ENCODE measurements around the gene SLC13A3. TPM values are rescaled to one million over a fixed set of nuclear protein-coding genes. Genes with fewer than 3 reads are reported as not detected.

The SLC13A3 gene
- total RNA-seq, 1 donor from 2014 or later, result 1.6 TPM

DNA sequence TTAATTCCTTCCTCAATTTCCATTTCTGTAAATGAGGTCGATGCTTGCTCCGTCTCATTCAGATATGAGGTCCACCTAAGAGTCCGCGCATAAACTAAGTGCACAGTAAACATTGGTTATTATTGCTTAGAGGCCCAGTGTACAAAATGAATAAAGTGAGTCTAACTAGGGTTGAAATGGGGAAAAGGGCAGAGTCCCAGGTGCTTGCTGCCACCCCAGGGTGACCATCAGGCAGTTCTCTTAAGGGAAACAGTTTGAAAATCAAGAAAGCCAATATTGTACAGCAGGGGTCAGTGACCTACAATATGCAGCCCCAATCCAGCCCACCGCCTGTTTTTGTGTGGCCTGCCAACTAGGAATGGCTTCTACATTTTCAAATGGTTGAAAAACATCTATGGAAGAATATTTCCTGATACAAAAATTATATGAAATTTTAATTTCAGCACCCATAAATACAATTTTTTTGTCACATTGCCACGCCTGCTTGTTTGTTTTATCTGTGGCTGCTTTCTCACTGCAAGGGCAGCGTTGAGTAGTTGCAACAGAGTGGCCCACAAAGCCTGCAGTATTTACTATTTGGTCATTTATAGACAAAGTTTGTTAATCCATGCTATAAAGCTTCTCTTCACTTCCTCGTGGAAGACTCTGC, 43.3 kb downstream of the SLC13A3 start:
- no peak overlapping the region for H3K4me3 ChIP-seq (ENCODE audit: low read depth, low read length)
- TF ChIP-seq CTCF (conservative IDR thresholded peaks at IDR 0.05; ENCODE audit: low read depth, low read length), result no peak
- no peak for DNase-seq (ENCODE audit: low read depth)

DNA sequence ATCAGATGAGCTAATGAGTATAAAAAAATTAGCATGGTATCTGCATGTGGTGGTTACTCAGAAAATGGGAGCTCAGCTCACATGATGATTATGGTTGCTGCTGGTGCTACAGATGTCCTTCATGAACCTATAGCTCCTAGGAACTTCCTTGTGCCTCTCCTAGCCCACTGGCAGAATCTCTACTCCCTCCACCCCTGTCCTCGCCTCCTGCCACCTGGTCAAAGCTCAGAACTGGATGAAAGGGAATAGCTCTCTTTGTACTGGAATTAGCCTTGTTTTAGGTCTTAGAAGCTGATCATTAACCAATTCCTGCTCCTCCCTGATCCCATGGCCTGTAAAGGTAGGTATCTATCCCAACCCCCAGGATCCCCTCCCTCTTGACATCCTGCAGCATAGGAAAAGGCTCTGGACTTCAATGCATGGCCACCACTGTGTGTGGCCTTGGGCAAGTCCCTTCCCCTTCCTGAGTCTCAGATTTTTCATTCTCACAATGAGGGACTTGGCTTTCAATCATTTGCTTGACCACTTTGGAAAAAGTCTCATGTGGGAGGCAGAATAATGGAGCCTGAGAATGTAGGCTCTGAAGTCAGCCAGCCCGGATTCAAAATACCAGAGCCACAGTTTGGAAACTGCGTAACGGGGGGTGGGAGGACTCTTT, 43.9 kb downstream of the SLC13A3 start:
- TF ChIP-seq CTCF (conservative IDR thresholded peaks at IDR 0.05; ENCODE audit: low read depth, low read length), result no peak
- no peak overlapping the region for H3K4me3 ChIP-seq (ENCODE audit: low read depth, low read length)
- DNase-seq (ENCODE audit: low read depth), result no peak

GRCh38 chr20:46606817-46607190, 44.5 kb downstream of the SLC13A3 start:
- TF ChIP-seq CTCF (conservative IDR thresholded peaks at IDR 0.05; ENCODE audit: low read depth, low read length), result no peak
- no peak for DNase-seq (ENCODE audit: low read depth)

GRCh38 chr20:46605978-46606816, 45.1 kb downstream of the SLC13A3 start:
- H3K4me3 ChIP-seq (ENCODE audit: low read depth, low read length), result no peak overlapping the region
- TF ChIP-seq CTCF (conservative IDR thresholded peaks at IDR 0.05; ENCODE audit: low read depth, low read length), result no peak
- DNase-seq (ENCODE audit: low read depth), result no peak

More at GRCh38 chr20:46606817-46607190, 44.5 kb downstream of the SLC13A3 start:
- no peak overlapping the region for H3K4me3 ChIP-seq (ENCODE audit: low read depth, low read length)

GRCh38 chr20:46605181-46605580, 46.1 kb downstream of the SLC13A3 start:
- no peak for TF ChIP-seq CTCF (conservative IDR thresholded peaks at IDR 0.05; ENCODE audit: low read depth, low read length)
- H3K4me3 ChIP-seq (ENCODE audit: low read depth, low read length), result no peak overlapping the region
- no peak for DNase-seq (ENCODE audit: low read depth)

DNA sequence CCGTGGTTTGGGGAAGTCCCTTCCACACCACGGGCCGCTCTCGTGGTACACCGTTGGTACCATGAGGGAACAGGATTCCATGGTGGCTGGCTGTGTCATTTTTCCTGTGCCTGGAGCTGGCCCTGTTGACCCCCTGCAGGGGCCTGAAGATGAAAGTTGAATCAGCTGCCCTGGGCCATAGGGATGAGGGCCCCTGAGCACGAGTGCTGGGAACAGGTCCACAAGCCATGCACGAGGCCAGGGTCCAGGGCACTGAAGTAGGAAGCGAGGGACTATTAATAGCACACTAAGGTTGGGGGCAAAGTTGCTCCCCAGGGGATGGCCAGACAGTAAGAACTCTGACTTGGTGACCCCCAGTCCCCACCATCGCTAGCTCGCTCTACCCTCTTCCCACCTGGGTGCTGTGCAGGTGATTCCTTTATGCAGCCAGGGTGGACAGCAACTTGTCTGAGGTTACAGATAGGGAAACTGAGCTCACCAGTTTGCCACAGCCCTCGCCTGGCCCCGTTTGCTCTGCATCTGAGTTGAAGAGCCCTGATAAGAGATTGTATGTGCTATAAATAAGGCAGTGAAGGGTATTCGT, 46.6 kb downstream of the SLC13A3 start:
- no peak overlapping the region for H3K4me3 ChIP-seq (ENCODE audit: low read depth, low read length)
- DNase-seq (ENCODE audit: low read depth), result no peak
- no peak for TF ChIP-seq CTCF (conservative IDR thresholded peaks at IDR 0.05; ENCODE audit: low read depth, low read length)
